IMR-90 (cell line): ENCODE measurements around the gene LAPTM5. TPM values are rescaled to one million over a fixed set of nuclear protein-coding genes. Genes with fewer than 3 reads are reported as not detected.

ENCODE experiments used
- ATAC-seq: fragments of 200-7000 bp; cut with Tn5 transposase; 2 replicates; pipeline ENCODE4 v1.9.1; 2020; ENCODE audit warnings: low read depth, mild to moderate bottlenecking, moderate library complexity
- BruUV-seq: library from RNA; stranded (reverse); fragments of 400-500 nt; replicated peaks from 2 replicates; lab custom pipeline; 2021; lab: Mats Ljungman, UMichigan
- CTCF ChIA-PET: fragments of 300-600 bp; formaldehyde crosslinking; extraction: SDS; loops from one replicate; lab custom pipeline; 2021; ENCODE audit warnings: antibody characterized with exemption; lab: Yijun Ruan, JAX
- POLR2A ChIA-PET: fragments of 300-600 bp; sonication (Branson Sonifier 250); formaldehyde crosslinking; loops from one replicate; lab custom pipeline; 2022; ENCODE audit warnings: antibody characterized with exemption; ENCODE audit not compliant: unreplicated experiment; lab: Charles Lee
- DNase-seq: peaks from one replicate; pipeline ENCODE4 v3.0.0; 2013
- H2AFZ ChIP-seq: replicated peaks from 2 replicates; pipeline ENCODE3; 2013; ENCODE audit warnings: low read length, mild to moderate bottlenecking; ENCODE audit not compliant: poor library complexity
- H2AK5ac ChIP-seq: 2 replicates; pipeline ENCODE4 v1.6.1; 2013; ENCODE audit warnings: low read depth, low read length, inconsistent platforms
- H2AK9ac ChIP-seq: replicated peaks from 2 replicates; pipeline ENCODE3; 2013; ENCODE audit warnings: mild to moderate bottlenecking, low read depth, low read length, moderate library complexity; ENCODE audit not compliant: poor library complexity
- H2BK120ac ChIP-seq: 2 replicates; pipeline ENCODE4 v1.6.1; 2013; ENCODE audit warnings: low read depth, low read length, inconsistent platforms
- H2BK15ac ChIP-seq: 3 replicates; pipeline ENCODE4 v1.6.1; 2013; ENCODE audit warnings: low read depth, low read length, inconsistent platforms
- H2BK20ac ChIP-seq: 2 replicates; pipeline ENCODE4 v1.6.1; 2013; ENCODE audit warnings: low read depth, mild to moderate bottlenecking, inconsistent platforms, low read length, moderate library complexity
- H2BK5ac ChIP-seq: 2 replicates; pipeline ENCODE4 v1.6.1; 2013; ENCODE audit warnings: mild to moderate bottlenecking, low read depth, low read length, inconsistent platforms; ENCODE audit not compliant: poor library complexity, severe bottlenecking
- H3K14ac ChIP-seq: replicated peaks from 2 replicates; pipeline ENCODE4 v1.6.1; 2013; ENCODE audit warnings: low read depth, low read length, inconsistent platforms
- H3K18ac ChIP-seq: 2 replicates; pipeline ENCODE4 v1.6.1; 2013; ENCODE audit warnings: low read depth, low read length, control low read depth
- H3K23ac ChIP-seq: 2 replicates; pipeline ENCODE4 v1.6.1; 2013; ENCODE audit warnings: low read depth, low read length, inconsistent platforms
- H3K27ac ChIP-seq: 2 replicates; pipeline ENCODE4 v1.5.1; 2013; ENCODE audit warnings: mild to moderate bottlenecking, control low read depth, low read length; ENCODE audit not compliant: insufficient read depth
- H3K27me3 ChIP-seq: 2 replicates; pipeline ENCODE4 v1.6.1; 2013; ENCODE audit warnings: low read length; ENCODE audit not compliant: control insufficient read depth, insufficient read depth
- H3K36me3 ChIP-seq: 2 replicates; pipeline ENCODE4 v1.6.1; 2013; ENCODE audit warnings: low read length, mixed read lengths; ENCODE audit not compliant: control insufficient read depth, insufficient read depth
- H3K4ac ChIP-seq: 2 replicates; pipeline ENCODE4 v1.6.1; 2013; ENCODE audit warnings: low read depth, low read length, inconsistent platforms
- H3K4me1 ChIP-seq: 2 replicates; pipeline ENCODE4 v1.6.1; 2013; ENCODE audit warnings: low read length, mixed read lengths; ENCODE audit not compliant: control insufficient read depth, insufficient read depth
- H3K4me2 ChIP-seq: 2 replicates; pipeline ENCODE4 v1.6.1; 2013; ENCODE audit warnings: low read depth, mild to moderate bottlenecking, control low read depth, low read length, moderate library complexity
- H3K4me3 ChIP-seq: 2 replicates; pipeline ENCODE4 v1.5.1; 2013; ENCODE audit warnings: low read depth, mild to moderate bottlenecking, control low read depth, low read length, moderate library complexity; ENCODE audit not compliant: insufficient read depth
- H3K56ac ChIP-seq: 2 replicates; pipeline ENCODE4 v1.6.1; 2013; ENCODE audit warnings: low read length, inconsistent platforms; ENCODE audit not compliant: insufficient read depth; ENCODE audit errors: extremely low read depth
- H3K79me1 ChIP-seq, 2 experiments: 2 replicates each; pipeline ENCODE4 v1.6.1; 2013; ENCODE audit warnings: low read length in 2 of 2, inconsistent platforms in 1 of 2, low read depth in 1 of 2
- H3K9ac ChIP-seq: 2 replicates; pipeline ENCODE4 v1.6.1; 2013; ENCODE audit warnings: low read depth, low read length, control low read depth
- H3K9me1 ChIP-seq: 2 replicates; pipeline ENCODE4 v1.6.1; 2013; ENCODE audit warnings: low read length, inconsistent platforms; ENCODE audit not compliant: insufficient read depth
- H3K9me3 ChIP-seq: 2 replicates; pipeline ENCODE4 v1.6.1; 2013; ENCODE audit warnings: low read length; ENCODE audit not compliant: control insufficient read depth, insufficient read depth
- H4K20me1 ChIP-seq: 2 replicates; pipeline ENCODE4 v1.6.1; 2013; ENCODE audit warnings: low read length, inconsistent platforms; ENCODE audit not compliant: insufficient read depth
- H4K5ac ChIP-seq: 2 replicates; pipeline ENCODE4 v1.6.1; 2013; ENCODE audit warnings: mild to moderate bottlenecking, low read depth, low read length, control low read depth
- H4K8ac ChIP-seq, 2 experiments: 2 replicates each; pipeline ENCODE4 v1.6.1; 2013; ENCODE audit warnings: low read depth in 2 of 2, low read length in 2 of 2, control low read depth in 1 of 2, inconsistent platforms in 1 of 2
- H4K91ac ChIP-seq: 2 replicates; pipeline ENCODE4 v1.6.1; 2013; ENCODE audit warnings: low read depth, low read length, inconsistent platforms; ENCODE audit not compliant: insufficient read depth
- BHLHE40 ChIP-seq: fragments of 150-350 bp; IDR thresholded peaks from 2 replicates; pipeline ENCODE4 v1.6.1; 2016; ENCODE audit warnings: mild to moderate bottlenecking, low read depth, low read length
- CHD1 ChIP-seq: IDR thresholded peaks from 2 replicates; pipeline ENCODE4 v1.6.1; 2012; ENCODE audit warnings: low read depth, low read length, improper control_type of control experiment
- FOS ChIP-seq: fragments of 150-350 bp; IDR thresholded peaks from 2 replicates; pipeline ENCODE4 v1.6.1; 2016; ENCODE audit warnings: low read depth, low read length
- MAZ ChIP-seq: IDR thresholded peaks from 2 replicates; pipeline ENCODE4 v1.6.1; 2012; ENCODE audit warnings: low read depth, mild to moderate bottlenecking, low read length, improper control_type of control experiment, moderate library complexity, borderline replicate concordance
- MXI1 ChIP-seq: IDR thresholded peaks from 2 replicates; pipeline ENCODE4 v1.6.1; 2012; ENCODE audit warnings: low read depth, mild to moderate bottlenecking, low read length, moderate library complexity, borderline replicate concordance
- NFE2L2 ChIP-seq: fragments of 150-350 bp; IDR thresholded peaks from 2 replicates; pipeline ENCODE4 v1.6.1; 2016; ENCODE audit warnings: low read depth, mild to moderate bottlenecking, low read length
- POLR2A ChIP-seq: IDR thresholded peaks from 2 replicates; pipeline ENCODE4 v1.6.1; 2012; ENCODE audit warnings: mild to moderate bottlenecking, low read depth, low read length
- RCOR1 ChIP-seq: IDR thresholded peaks from 2 replicates; pipeline ENCODE4 v1.6.1; 2012; ENCODE audit warnings: mild to moderate bottlenecking, low read length, improper control_type of control experiment; ENCODE audit not compliant: insufficient replicate concordance
- RFX5 ChIP-seq: IDR thresholded peaks from 2 replicates; pipeline ENCODE4 v1.8.0; 2012; ENCODE audit warnings: low read depth, mild to moderate bottlenecking, low read length, moderate library complexity
- SMC3 ChIP-seq: fragments of 150-350 bp; IDR thresholded peaks from 2 replicates; pipeline ENCODE4 v1.6.1; 2016; ENCODE audit warnings: low read depth, mild to moderate bottlenecking, antibody characterized with exemption, low read length, moderate library complexity
- USF2 ChIP-seq: fragments of 150-350 bp; IDR thresholded peaks from 2 replicates; pipeline ENCODE4 v1.6.1; 2017; ENCODE audit warnings: mild to moderate bottlenecking, antibody characterized with exemption, low read length, low read depth
- whole genome bisulfite sequencing, 2 experiments: methylation state at CpG; one replicate each; pipeline versions ENCODE4 v1.1.5 to v1.1.7; 2013; ENCODE audit warnings: missing lambda C conversion rate in 2 of 2; ENCODE audit not compliant: insufficient read length in 1 of 2; ENCODE audit errors: extremely low coverage in 2 of 2; 5-methylcytosine and 5-hydroxymethylcytosine counted together
- dilution Hi-C: fragments of 300-500 bp; cut with HindIII; formaldehyde crosslinking; loops from one replicate; pipeline ENCODE4 v1.14.3; 2018; ENCODE audit warnings: low sequenced_read_pairs; ENCODE audit not compliant: unreplicated experiment
- in situ Hi-C: fragments of 300-500 bp; cut with MboI; formaldehyde crosslinking; loops from 3 replicates; pipeline ENCODE4 v1.14.3; 2019; ENCODE audit warnings: low sequenced_read_pairs, inconsistent platforms, mixed read lengths
- intact Hi-C: fragments of 100-400 bp; cut with micrococcal nuclease; formaldehyde crosslinking; loops from 2 replicates; pipeline ENCODE4 v1.10.0; 2022
- polyA plus RNA-seq, 3 experiments: library from polyadenylated mRNA; depleted of rRNA; stranded (reverse); fragments of >200 nt; gene quantifications; 2 replicates each; pipeline ENCODE4 v1.2.3, GENCODE V29; 2012; ENCODE audit warnings: low replicate concordance in 1 of 3
- total RNA-seq: library from RNA; depleted of rRNA; stranded (reverse); fragments of >200 nt; gene quantifications from 2 replicates; pipeline ENCODE4 v1.2.3, GENCODE V29; 2012
- TF ChIP-seq, protein P1 (sequence below): fragments of 150-350 bp; IDR thresholded peaks from 2 replicates; pipeline ENCODE4 v1.6.1; 2016; ENCODE audit warnings: low read depth, mild to moderate bottlenecking, low read length, moderate library complexity, borderline replicate concordance
- TF ChIP-seq, protein P2 (sequence below): conservative IDR thresholded peaks from 2 replicates; pipeline ENCODE4 v1.5.1; 2012; ENCODE audit warnings: mild to moderate bottlenecking, low read depth, low read length, improper control_type of control experiment

The LAPTM5 gene
- total and polyA plus RNA-seq, 2 of the 4 experiments (the other 2 are of a cell fraction): 0.09 TPM; not detected in 1

DNA sequence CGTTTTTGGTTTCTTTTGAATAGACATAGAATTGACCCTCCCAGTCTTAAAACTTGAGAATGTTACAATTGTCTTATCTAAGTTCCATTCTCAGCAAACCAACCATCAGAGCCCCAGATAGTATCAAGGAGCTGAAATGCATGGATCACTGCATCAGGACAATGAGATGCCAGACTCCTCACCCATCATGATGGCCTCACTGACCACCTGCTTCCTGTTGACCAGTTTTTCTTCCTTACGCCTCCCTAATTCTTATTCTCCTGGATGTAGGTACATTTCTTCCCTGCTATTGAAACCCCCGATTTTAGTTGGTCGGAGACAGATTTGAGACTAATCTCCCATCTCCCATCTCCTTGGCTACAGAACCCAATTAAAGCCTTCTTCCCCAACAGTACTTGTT is 51.9 kb downstream of the LAPTM5 start:
- Histone ChIP-seq H2BK5ac (no peak overlapping the region), H3K9ac (no peak overlapping the region), H2AFZ (no peak overlapping the region), H2BK20ac (no peak overlapping the region), H3K14ac (no peak overlapping the region), H3K56ac (no peak overlapping the region), H4K8ac (no peak overlapping the region), H3K23ac (no peak overlapping the region), H3K4ac (no peak overlapping the region), H3K27ac (no peak overlapping the region), H4K20me1 (no peaks in the 10 kb centered on the region), H2AK9ac (no peak overlapping the region), H3K9me3 (no peaks in the 10 kb centered on the region), H2AK5ac (no peak overlapping the region), H3K36me3 (no peaks in the 10 kb centered on the region), H4K5ac (no peak overlapping the region), H3K9me1 (peaks cover 2% of the 10 kb centered on the region; the same call in 1 of the 2 replicates), H3K79me1 (no peaks in the 10 kb centered on the region), H3K4me2 (no peak overlapping the region), H3K4me3 (no peak overlapping the region), H2BK120ac (no peak overlapping the region), H2BK15ac (no peak overlapping the region), H3K4me1 (peaks cover 3% of the 10 kb centered on the region; the same call in 1 of the 2 replicates), H4K91ac (no peak overlapping the region), H3K27me3 (peaks cover 27% of the 10 kb centered on the region), H3K18ac (no peak overlapping the region)
- ATAC-seq (no peak), DNase-seq (no peak)
- intact Hi-C loops (loop anchor here (10.0 kb wide), 1 partner anchor 621 kb away; no protein-coding TSS in a partner anchor), in situ Hi-C loops (loop anchor here (10.0 kb wide), 2 partner anchors 1001 to 1811 kb away; no protein-coding TSS in a partner anchor), dilution Hi-C loops (no loop called here)
- ChIA-PET CTCF (no interaction called here), POLR2A (no interaction called here)
- no TSS peak for BruUV-seq
- WGBS, 2 experiments: 86% methylated on average over 1 of the region's 4 CpGs; no CpG with 5 or more reads in 1 of the 2 experiments
- no peak for TF ChIP-seq NFE2L2
- TF ChIP-seq, protein P1, sequence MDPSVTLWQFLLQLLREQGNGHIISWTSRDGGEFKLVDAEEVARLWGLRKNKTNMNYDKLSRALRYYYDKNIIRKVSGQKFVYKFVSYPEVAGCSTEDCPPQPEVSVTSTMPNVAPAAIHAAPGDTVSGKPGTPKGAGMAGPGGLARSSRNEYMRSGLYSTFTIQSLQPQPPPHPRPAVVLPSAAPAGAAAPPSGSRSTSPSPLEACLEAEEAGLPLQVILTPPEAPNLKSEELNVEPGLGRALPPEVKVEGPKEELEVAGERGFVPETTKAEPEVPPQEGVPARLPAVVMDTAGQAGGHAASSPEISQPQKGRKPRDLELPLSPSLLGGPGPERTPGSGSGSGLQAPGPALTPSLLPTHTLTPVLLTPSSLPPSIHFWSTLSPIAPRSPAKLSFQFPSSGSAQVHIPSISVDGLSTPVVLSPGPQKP: no peak
- no peak for TF ChIP-seq MAZ
- no peak for TF ChIP-seq MXI1
- TF ChIP-seq BHLHE40: no peak
- TF ChIP-seq, protein P2, sequence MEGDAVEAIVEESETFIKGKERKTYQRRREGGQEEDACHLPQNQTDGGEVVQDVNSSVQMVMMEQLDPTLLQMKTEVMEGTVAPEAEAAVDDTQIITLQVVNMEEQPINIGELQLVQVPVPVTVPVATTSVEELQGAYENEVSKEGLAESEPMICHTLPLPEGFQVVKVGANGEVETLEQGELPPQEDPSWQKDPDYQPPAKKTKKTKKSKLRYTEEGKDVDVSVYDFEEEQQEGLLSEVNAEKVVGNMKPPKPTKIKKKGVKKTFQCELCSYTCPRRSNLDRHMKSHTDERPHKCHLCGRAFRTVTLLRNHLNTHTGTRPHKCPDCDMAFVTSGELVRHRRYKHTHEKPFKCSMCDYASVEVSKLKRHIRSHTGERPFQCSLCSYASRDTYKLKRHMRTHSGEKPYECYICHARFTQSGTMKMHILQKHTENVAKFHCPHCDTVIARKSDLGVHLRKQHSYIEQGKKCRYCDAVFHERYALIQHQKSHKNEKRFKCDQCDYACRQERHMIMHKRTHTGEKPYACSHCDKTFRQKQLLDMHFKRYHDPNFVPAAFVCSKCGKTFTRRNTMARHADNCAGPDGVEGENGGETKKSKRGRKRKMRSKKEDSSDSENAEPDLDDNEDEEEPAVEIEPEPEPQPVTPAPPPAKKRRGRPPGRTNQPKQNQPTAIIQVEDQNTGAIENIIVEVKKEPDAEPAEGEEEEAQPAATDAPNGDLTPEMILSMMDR: no peak
- no peak for TF ChIP-seq RCOR1
- TF ChIP-seq USF2: no peak
- TF ChIP-seq POLR2A: no peak
- no peak for TF ChIP-seq SMC3
- TF ChIP-seq FOS: no peak
- TF ChIP-seq RFX5: no peak
- no peak for TF ChIP-seq CHD1
